Cardiac muscle cell (in vitro differentiated cells and primary cell): ENCODE data around the gene HPSE2. TPM values are rescaled to one million over a fixed set of nuclear protein-coding genes. Genes with fewer than 3 reads are reported as not detected.

Source experiments
- DNase-seq, 2 donors: peaks; one replicate each; pipeline versions ENCODE4 v3.0.0 to v3.0.0-alpha.2; 2010 to 2017; ENCODE audit warnings: low read depth in 1 of 2, low spot score in 1 of 2
- H3K27ac ChIP-seq: fragments of 200-600 bp; sonication (generic); 2 replicates; pipeline ENCODE4 v1.5.1; 2016
- H3K27me3 ChIP-seq: fragments of 200-600 bp; sonication (generic); 2 replicates; pipeline ENCODE4 v1.6.0; 2016; ENCODE audit warnings: control low read depth
- H3K36me3 ChIP-seq: fragments of 200-600 bp; sonication (generic); 2 replicates; pipeline ENCODE4 v1.5.1; 2016; ENCODE audit warnings: control low read depth
- H3K4me1 ChIP-seq: fragments of 200-600 bp; sonication (generic); 2 replicates; pipeline ENCODE4 v1.8.1; 2017; ENCODE audit warnings: low read depth, mild to moderate bottlenecking, mixed run types
- H3K4me3 ChIP-seq: fragments of 200-600 bp; sonication (generic); 2 replicates; pipeline ENCODE4 v1.5.1; 2016; ENCODE audit warnings: mild to moderate bottlenecking
- H3K9me3 ChIP-seq: fragments of 200-600 bp; sonication (generic); 2 replicates; pipeline ENCODE4 v1.5.1; 2017; ENCODE audit warnings: low read depth, mild to moderate bottlenecking, control low read depth
- CTCF ChIP-seq: IDR thresholded peaks from 2 replicates; pipeline ENCODE4 v1.5.1; 2012; ENCODE audit warnings: low read depth, mild to moderate bottlenecking, low read length
- polyA plus RNA-seq: library from polyadenylated mRNA; unstranded; fragments of >200 nt; fragmentation: Nextera tagmentation; extraction: Ambion mirVana; gene quantifications from 2 replicates; pipeline ENCODE4 v1.2.1, GENCODE V29; 2016
- total RNA-seq: library from RNA; depleted of rRNA; stranded (reverse); fragments of >200 nt; gene quantifications from 2 replicates; pipeline ENCODE4 v1.2.3, GENCODE V29; 2016

Gene HPSE2
- total and polyA plus RNA-seq, 2 experiments from 2014 or later = 0.87 to 6.1 TPM

DNA sequence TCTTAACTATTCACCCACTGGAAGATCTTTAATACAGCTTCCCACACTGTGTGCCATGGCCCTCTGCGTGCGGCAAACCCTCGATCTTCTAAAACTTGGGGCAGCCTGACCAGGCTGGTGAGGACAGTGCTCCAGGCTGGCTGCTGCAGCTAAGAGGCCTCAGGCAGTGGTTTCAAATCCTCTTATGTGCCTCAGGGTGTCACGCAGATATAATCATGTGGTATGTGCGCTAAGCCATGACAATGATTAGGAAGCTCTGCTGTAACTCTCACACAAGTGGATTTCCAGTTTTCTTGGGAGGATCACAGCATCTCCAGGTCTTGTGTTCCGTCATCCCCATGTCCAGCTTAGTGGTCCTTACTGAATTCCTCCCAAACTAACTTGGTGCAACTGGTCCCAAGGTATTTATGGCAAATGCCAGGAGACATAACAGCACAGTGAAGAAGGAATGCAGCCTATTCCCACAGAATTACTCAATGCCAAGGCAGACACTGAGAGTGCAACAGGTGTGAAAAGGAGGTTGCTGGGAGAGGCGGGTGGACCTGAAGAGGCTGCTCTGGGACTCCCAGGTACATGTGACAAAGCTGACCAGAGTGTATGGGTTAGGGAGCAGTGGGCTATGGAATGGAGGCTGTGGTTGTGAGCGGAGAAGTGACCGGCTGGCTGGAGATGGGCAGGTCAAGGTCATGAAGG, 791.2 kb downstream of the HPSE2 start:
- Histone ChIP-seq H3K4me3 (no peak overlapping the region), H3K36me3 (peaks cover 15% of the 10 kb centered on the region), H3K27ac (no peak overlapping the region), H3K9me3 (no peaks in the 10 kb centered on the region), H3K4me1 (no peaks in the 10 kb centered on the region), H3K27me3 (no peaks in the 10 kb centered on the region)
- no peak for TF ChIP-seq CTCF
- DNase-seq = no peak

DNA sequence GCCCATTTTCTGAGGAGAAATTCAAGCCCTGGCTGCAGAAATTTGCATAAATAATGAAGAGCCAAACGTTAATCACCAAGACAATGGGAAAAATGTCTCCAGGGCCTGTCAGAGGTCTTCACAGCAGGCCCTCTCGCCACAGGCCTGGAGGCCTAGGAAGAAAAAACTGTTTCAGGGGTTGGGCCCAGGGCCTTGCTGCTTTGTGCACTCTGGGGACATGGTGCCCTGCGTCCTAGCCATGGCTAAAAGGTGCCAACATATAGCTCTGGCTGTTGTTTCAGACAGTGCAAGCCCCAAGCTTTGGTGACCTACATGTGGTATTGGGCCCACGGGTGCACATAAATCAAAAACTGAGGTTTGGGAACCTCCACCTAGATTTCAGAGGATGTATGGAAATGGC, 796.9 kb downstream of the HPSE2 start:
- TF ChIP-seq CTCF = no peak
- peaks cover 22% of the 10 kb centered on the region for H3K36me3 ChIP-seq
- no peaks in the 10 kb centered on the region for H3K27me3 ChIP-seq

DNA sequence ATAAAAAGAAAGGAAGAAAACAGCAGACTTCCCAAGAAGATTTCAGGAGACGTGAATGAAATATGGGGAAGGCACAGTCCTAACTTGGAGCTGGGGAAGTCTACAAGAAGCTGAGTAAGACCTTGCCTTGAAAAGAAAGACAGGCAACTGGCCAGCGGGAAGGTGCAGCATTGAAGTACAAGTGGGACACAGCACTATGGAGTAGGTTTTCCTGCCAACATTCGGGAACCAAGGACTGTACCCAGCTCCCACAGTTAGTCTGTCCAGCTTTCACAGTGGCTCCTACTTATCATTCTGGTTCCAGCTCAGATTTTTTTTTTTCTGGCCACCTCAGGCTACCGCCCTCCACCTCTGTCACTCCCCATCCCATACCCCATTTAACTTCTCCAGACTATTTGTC, 798.9 kb downstream of the HPSE2 start:
- no peak for TF ChIP-seq CTCF
- Histone ChIP-seq H3K4me3 (no peak overlapping the region), H3K27ac (no peak overlapping the region), H3K27me3 (no peaks in the 10 kb centered on the region), H3K4me1 (no peaks in the 10 kb centered on the region), H3K36me3 (peaks cover 18% of the 10 kb centered on the region), H3K9me3 (no peaks in the 10 kb centered on the region)
- no peak for DNase-seq

More for the DNA sequence above, 796.9 kb downstream of the HPSE2 start:
- no peak for DNase-seq
- H3K4me1 ChIP-seq = no peaks in the 10 kb centered on the region
- H3K4me3 ChIP-seq = no peak overlapping the region
- H3K27ac ChIP-seq = no peak overlapping the region
- no peaks in the 10 kb centered on the region for H3K9me3 ChIP-seq

DNA sequence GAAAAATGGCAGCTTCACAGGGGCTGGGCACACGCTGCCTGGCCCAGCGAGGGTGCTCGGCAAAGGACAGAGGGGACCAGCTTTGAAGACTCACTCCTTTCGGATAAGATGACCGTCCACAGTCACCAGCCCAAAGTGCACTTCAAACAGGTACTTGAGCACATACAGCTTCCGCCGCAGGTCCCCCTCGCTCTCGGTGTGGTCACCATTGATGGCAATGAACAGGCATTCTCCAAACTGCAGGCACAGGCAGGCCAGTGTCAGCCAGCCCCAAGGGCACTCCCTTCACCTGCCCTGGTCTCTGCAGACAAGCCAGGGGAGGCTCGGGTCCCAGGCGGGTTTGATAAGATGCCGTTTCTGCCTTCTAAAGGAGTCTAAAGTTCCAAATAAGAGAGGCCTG, 800.5 kb downstream of the HPSE2 start:
- H3K36me3 ChIP-seq = peaks cover 17% of the 10 kb centered on the region
- no peak for DNase-seq
- no peak overlapping the region for H3K4me3 ChIP-seq
- no peak overlapping the region for H3K27ac ChIP-seq
- H3K9me3 ChIP-seq = no peaks in the 10 kb centered on the region
- H3K27me3 ChIP-seq = no peaks in the 10 kb centered on the region
- no peaks in the 10 kb centered on the region for H3K4me1 ChIP-seq
- no peak for TF ChIP-seq CTCF

DNA sequence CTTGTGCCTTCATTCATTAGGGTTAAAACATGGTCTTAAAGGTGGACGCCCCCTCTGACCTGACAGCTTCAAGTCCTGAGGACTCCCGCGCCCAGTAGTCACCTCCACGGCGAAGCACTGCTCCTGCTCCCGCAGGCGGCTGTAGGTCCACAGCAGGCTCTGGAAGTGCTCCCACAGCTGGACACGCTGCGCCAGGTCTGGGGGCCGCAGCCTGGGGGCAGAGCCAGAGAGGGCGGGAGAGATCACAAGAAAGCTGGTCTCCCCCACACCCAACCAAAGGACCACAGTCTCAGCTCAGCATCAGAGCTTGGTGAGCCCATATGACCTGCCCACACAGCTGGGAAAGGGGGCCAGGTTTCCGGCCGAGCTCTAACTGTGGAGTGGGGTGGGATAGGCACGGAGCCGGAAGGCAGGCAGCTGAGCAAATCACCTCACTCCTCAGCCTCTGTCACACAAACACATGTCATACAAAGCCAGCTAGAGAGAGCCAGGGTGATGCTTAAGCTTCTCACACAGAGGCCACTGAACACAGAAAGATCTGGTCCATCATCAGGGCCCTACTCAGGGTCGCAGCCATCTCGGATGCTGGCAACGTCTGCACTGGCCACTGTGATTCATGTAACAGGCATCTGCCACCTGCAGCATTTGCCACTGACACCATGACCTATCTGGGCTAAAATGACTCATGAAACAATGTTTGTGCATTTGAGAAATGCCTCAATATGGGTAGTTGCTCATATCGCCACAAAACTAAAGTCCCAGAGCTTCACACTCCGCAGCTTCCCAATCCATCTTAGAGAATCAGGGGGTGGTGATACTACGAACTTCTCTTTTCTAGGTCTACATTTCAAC, 801.5 kb downstream of the HPSE2 start:
- DNase-seq = no peak

More for the DNA sequence above, 801.5 kb downstream of the HPSE2 start:
- H3K27ac ChIP-seq = no peak overlapping the region
- TF ChIP-seq CTCF = no peak
- peaks cover 17% of the 10 kb centered on the region for H3K36me3 ChIP-seq
- no peaks in the 10 kb centered on the region for H3K27me3 ChIP-seq
- H3K4me1 ChIP-seq = no peaks in the 10 kb centered on the region
- no peaks in the 10 kb centered on the region for H3K9me3 ChIP-seq
- H3K4me3 ChIP-seq = no peak overlapping the region
